Upper lobe of left lung (tissue), 6 donors: Measurements from ENCODE around the gene MPPED2. TPM values are rescaled to one million over a fixed set of nuclear protein-coding genes. Genes with fewer than 3 reads are reported as not detected.

ENCODE experiments used
- ATAC-seq, 2 donors: fragments of 200-7000 bp; cut with Tn5 transposase; one replicate each; pipeline ENCODE4 v1.9.1; 2022; ENCODE audit warnings: mild to moderate bottlenecking in 2 of 2, moderate library complexity in 2 of 2; ENCODE audit not compliant: low FRiP score in 2 of 2
- DNase-seq, 2 donors: peaks; one replicate each; pipeline ENCODE4 v3.0.0-alpha.2; 2019 to 2020
- H3K27ac ChIP-seq, 4 donors: fragments of 200-600 bp; sonication (generic); one replicate each; pipeline ENCODE4 v1.5.1; 2016 to 2019
- H3K27me3 ChIP-seq, 4 donors: fragments of 200-600 bp; sonication (generic); one replicate each; pipeline ENCODE4 v1.5.1; 2017 to 2019
- H3K36me3 ChIP-seq, 4 donors: fragments of 200-600 bp; sonication (generic); one replicate each; pipeline ENCODE4 v1.5.1; 2016 to 2019
- H3K4me1 ChIP-seq, 4 donors: fragments of 200-600 bp; sonication (generic); one replicate each; pipeline ENCODE4 v1.5.1; 2018 to 2019
- H3K4me3 ChIP-seq, 4 donors: fragments of 200-600 bp; sonication (generic); one replicate each; pipeline ENCODE4 v1.5.1; 2017 to 2019; ENCODE audit warnings: mild to moderate bottlenecking in 2 of 4, moderate library complexity in 1 of 4
- H3K9me3 ChIP-seq, 4 donors: fragments of 200-600 bp; sonication (generic); one replicate each; pipeline ENCODE4 v1.5.1; 2018 to 2019
- CTCF ChIP-seq, 6 experiments: fragments of 450-650 bp in 4 of 6; fragments of 200-600 bp in 2 of 6; sonication (generic) in 2 of 6; IDR thresholded peaks; one replicate each; pipeline ENCODE4 v1.5.1; 2016 to 2019; ENCODE audit warnings: antibody characterized with exemption in 6 of 6
- EP300 ChIP-seq, 4 donors: sonication (generic); formaldehyde crosslinking; IDR thresholded peaks; one replicate each; pipeline ENCODE4 v1.5.1; 2017; ENCODE audit warnings: antibody characterized with exemption in 4 of 4, control low read depth in 2 of 4
- POLR2A ChIP-seq, 4 donors: fragments of 450-650 bp; IDR thresholded peaks; one replicate each; pipeline ENCODE4 v1.5.1; 2016 to 2017; ENCODE audit warnings: antibody characterized with exemption in 4 of 4, mild to moderate bottlenecking in 2 of 4
- POLR2AphosphoS5 ChIP-seq, 2 donors: sonication (generic); formaldehyde crosslinking; IDR thresholded peaks; one replicate each; pipeline ENCODE4 v1.5.1; 2017; ENCODE audit warnings: antibody characterized with exemption in 2 of 2
- WGBS, 2 donors: methylation state at CpG; one replicate each; pipeline ENCODE4 v1.1.5; 2017 to 2018; 5-methylcytosine and 5-hydroxymethylcytosine counted together
- total RNA-seq, 6 donors: library from RNA; depleted of rRNA in 4 of 6; stranded (reverse); fragments of >200 nt in 4 of 6; gene quantifications; one replicate each; pipeline versions ENCODE4 v1.1.0 to v1.2.1, GENCODE V29; 2016 to 2021
- donor health status: DM: no; HTN: no; CAD: no; lungs with moderate emphysema.
- donor health status: DM: no; HTN: yes; CAD: no; lungs with severe emphysema.

The MPPED2 gene
- total RNA-seq, 6 donors from 2014 or later: 0.20 to 3.8 (median 0.49) TPM; not detected in 1

DNA sequence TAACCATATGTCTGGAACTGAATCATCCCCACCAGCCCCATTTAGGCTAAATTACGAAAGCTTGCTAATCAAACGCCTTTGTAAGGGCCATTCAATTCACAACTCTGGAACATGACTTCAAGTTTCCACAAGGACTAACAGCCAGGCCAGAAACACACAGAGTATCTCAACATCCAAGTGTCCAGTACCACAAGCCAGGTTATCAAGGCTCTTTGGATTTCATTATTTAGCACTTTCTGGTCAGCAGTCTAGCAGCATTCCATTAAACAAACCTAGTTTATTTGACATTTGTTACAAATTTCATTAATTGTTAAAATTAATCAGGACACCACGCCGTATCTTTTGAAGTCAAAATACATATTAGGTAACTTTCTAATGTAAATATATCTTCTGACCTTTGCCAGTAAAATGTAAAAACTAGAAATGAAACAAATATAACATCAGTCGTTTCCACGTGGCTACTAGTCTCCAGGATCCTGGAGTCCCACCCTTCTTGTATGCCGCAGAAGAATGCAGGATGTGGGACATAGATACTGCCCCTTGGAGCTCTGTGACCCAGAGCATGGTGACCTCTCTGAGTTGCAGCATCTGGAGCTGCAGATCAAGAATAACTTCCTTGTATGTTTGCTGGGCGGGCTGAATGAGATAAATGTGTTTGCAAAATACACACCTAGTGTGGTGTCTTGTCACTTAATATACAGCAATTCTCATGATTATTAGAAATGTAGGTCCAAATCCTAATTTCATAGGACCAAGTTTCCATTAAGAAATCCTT lies 64.7 kb downstream of the MPPED2 start:
- Histone ChIP-seq H3K27me3 (no peaks in the 10 kb centered on the region), H3K27ac (no peak overlapping the region), H3K4me1 (no peaks in the 10 kb centered on the region), H3K4me3 (no peak overlapping the region), H3K9me3 (no peaks in the 10 kb centered on the region), H3K36me3 (no peaks in the 10 kb centered on the region)
- no peak for TF ChIP-seq EP300 (IDR thresholded peaks at IDR 0.05)
- ATAC-seq (no peak), DNase-seq (no peak)
- 74 to 78% methylated on average over 8 of the region's 8 CpGs for WGBS, 2 donors

GRCh38 chr11:30513087-30513486 lies 73.1 kb downstream of the MPPED2 start:
- Histone ChIP-seq H3K4me3 (no peak overlapping the region), H3K27me3 (no peaks in the 10 kb centered on the region), H3K4me1 (no peaks in the 10 kb centered on the region), H3K27ac (no peak overlapping the region), H3K9me3 (no peaks in the 10 kb centered on the region), H3K36me3 (no peaks in the 10 kb centered on the region)
- 88 to 100% methylated on average over 1 of the region's 1 CpG for WGBS, 2 donors
- TF ChIP-seq POLR2A (IDR thresholded peaks at IDR 0.05) (no peak), EP300 (IDR thresholded peaks at IDR 0.05) (no peak), CTCF (IDR thresholded peaks at IDR 0.05) (no peak), POLR2AphosphoS5 (IDR thresholded peaks at IDR 0.05) (no peak)
- DNase-seq: no peak
- no peak for ATAC-seq

DNA sequence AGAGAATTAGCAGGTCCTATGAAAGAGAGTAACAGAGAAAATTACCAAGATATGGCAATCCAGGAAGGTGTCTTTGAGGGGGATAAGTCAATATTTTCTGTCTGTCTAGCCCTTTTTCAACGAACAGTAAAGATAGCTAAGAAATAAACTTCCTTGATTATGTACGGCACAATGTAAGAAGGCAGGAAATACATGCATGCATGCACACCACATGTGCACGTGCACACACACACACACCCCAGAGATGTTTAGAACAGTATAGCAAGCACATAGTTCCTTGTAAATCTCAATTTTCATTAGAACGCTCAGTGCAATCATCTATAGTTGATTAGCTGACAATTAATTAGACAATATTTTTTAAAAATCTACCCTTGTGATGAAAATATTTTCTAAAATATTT lies 74.7 kb downstream of the MPPED2 start:
- TF ChIP-seq EP300 (IDR thresholded peaks at IDR 0.05) (no peak), CTCF (IDR thresholded peaks at IDR 0.05) (no peak), POLR2A (IDR thresholded peaks at IDR 0.05) (no peak), POLR2AphosphoS5 (IDR thresholded peaks at IDR 0.05) (no peak)
- ATAC-seq: no peak
- DNase-seq: no peak
- H3K27ac ChIP-seq: no peak overlapping the region
- H3K36me3 ChIP-seq: no peaks in the 10 kb centered on the region
- no peak overlapping the region for H3K4me3 ChIP-seq
- 64 to 72% methylated on average over 4 of the region's 4 CpGs for WGBS, 2 donors
- no peaks in the 10 kb centered on the region for H3K9me3 ChIP-seq
- no peaks in the 10 kb centered on the region for H3K4me1 ChIP-seq
- no peaks in the 10 kb centered on the region for H3K27me3 ChIP-seq

DNA sequence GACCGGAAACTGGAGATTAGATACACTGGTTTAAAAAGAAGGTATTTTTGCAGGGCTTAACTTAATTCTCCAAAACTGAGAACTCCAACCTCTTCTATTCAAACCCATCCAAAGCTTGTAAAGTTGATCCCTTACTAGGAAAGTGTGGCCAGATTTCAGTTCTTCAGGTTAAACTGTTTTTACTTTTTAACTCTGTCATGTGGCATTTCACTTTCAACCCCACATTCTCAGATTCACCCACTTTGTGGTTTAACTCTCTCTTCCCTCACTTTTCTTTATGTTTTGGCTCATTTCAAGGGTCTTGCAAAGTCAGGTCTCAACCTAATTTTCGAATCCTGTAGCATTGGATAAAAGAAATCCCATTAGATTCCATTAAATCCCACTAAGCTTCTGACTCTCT lies 75.4 kb downstream of the MPPED2 start:
- no peak for TF ChIP-seq POLR2A (IDR thresholded peaks at IDR 0.05)
- TF ChIP-seq EP300 (IDR thresholded peaks at IDR 0.05): no peak
- no peak for TF ChIP-seq POLR2AphosphoS5 (IDR thresholded peaks at IDR 0.05)
- TF ChIP-seq CTCF (IDR thresholded peaks at IDR 0.05): no peak
- ATAC-seq (no peak), DNase-seq (no peak)
- Histone ChIP-seq H3K4me3 (no peak overlapping the region), H3K9me3 (no peaks in the 10 kb centered on the region), H3K36me3 (no peaks in the 10 kb centered on the region), H3K4me1 (no peaks in the 10 kb centered on the region), H3K27me3 (no peaks in the 10 kb centered on the region), H3K27ac (no peak overlapping the region)
- WGBS, 2 donors: 81 to 91% methylated on average over 2 of the region's 2 CpGs

DNA sequence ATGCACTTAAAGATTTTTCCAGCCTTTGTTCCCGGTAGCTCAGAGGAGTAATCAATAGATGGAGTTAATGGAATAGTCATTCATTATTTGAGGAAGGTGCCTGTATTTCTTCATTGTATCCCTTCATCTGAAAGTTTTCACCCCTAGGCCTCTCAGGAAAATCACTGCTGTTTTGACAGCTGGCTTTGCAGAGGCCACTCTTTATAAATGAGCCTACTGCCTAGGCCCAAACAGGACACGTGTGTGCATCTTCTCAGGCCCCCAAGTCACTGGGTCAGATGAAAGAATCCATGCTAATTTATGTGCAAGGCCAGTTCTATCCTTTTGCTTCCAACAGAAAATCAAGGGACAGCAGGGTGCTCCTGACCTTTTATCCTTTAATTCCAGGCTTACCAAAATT lies 76.8 kb downstream of the MPPED2 start:
- TF ChIP-seq POLR2AphosphoS5 (IDR thresholded peaks at IDR 0.05) (no peak), CTCF (IDR thresholded peaks at IDR 0.05) (no peak), POLR2A (IDR thresholded peaks at IDR 0.05) (no peak)
- no peaks in the 10 kb centered on the region for H3K9me3 ChIP-seq
- H3K36me3 ChIP-seq: no peaks in the 10 kb centered on the region
- ATAC-seq: no peak
- DNase-seq: no peak
- H3K27ac ChIP-seq: no peak overlapping the region
- H3K4me1 ChIP-seq: no peaks in the 10 kb centered on the region
- no peak overlapping the region for H3K4me3 ChIP-seq
- 82 to 97% methylated on average over 2 of the region's 2 CpGs for WGBS, 2 donors
- no peaks in the 10 kb centered on the region for H3K27me3 ChIP-seq
